Measurements from ENCODE around the gene RHBDF1. TPM values are rescaled to one million over a fixed set of nuclear protein-coding genes. Genes with fewer than 3 reads are reported as not detected.

RHBDF1 gene
- total RNA-seq, 2 donors from 2014 or later, result 55.4 to 79.5 TPM

DNA sequence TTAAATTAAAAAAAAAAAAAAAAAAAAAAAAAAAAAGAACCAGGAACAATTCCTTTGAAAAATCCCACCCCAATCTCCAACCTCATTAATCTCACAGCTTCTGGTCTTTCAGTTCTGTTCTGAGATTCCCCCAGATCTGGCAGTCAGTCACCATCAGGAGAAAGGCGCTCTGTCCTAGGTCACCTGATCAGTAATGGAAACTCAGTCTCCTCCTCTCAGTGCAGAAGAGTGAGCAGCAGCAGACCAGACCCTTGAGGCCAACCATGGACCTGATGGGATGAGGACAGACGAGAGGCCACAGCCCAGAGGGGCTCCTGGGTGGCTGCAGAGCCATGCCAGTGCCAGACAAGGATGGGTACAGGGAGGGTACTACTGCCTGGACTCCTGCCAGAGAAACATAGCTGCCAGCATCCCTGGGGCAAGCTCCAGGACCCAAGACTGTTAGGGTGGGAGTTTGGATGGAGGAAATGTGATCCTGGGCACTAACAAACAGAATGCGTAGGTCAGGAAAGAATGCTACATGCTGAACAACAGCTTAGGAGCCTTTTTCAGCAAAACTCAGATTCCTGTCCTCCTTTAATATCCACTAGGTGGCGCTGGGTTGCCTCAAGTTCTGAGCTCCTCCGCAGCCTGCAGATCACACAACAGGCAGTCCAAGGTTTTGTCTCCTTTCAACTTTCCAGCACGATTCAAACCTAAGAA is 34.3 kb upstream of the RHBDF1 start:
- Histone ChIP-seq H3K4me1 (replicated peaks) (no peaks in the 10 kb centered on the region), H3K27ac (no peak overlapping the region), H3K36me3 (peaks cover 0 to 3% of the 10 kb centered on the region in 2 donors), H3K9me3 (no peaks in the 10 kb centered on the region), H3K4me3 (no peak overlapping the region), H3K27me3 (replicated peaks; ENCODE audit: insufficient read depth) (no peaks in the 10 kb centered on the region)
- peak; percentile 61 for DNase-seq (ENCODE audit: low spot score)
- intact Hi-C loops (cut with DNase I), result loop anchor here (5.0 kb wide), 2 partner anchors 71 to 256 kb away; partner anchors contain the start of gene HBA1
- TF ChIP-seq, protein P1, sequence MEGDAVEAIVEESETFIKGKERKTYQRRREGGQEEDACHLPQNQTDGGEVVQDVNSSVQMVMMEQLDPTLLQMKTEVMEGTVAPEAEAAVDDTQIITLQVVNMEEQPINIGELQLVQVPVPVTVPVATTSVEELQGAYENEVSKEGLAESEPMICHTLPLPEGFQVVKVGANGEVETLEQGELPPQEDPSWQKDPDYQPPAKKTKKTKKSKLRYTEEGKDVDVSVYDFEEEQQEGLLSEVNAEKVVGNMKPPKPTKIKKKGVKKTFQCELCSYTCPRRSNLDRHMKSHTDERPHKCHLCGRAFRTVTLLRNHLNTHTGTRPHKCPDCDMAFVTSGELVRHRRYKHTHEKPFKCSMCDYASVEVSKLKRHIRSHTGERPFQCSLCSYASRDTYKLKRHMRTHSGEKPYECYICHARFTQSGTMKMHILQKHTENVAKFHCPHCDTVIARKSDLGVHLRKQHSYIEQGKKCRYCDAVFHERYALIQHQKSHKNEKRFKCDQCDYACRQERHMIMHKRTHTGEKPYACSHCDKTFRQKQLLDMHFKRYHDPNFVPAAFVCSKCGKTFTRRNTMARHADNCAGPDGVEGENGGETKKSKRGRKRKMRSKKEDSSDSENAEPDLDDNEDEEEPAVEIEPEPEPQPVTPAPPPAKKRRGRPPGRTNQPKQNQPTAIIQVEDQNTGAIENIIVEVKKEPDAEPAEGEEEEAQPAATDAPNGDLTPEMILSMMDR (IDR thresholded peaks at IDR 0.05), result peak; percentile 68 to 81 (median 75)
- TF ChIP-seq POLR2AphosphoS5 (IDR thresholded peaks at IDR 0.05) (peak; percentile 26), POLR2A (IDR thresholded peaks at IDR 0.05) (no peak)
- WGBS, result 31% methylated on average over 6 of the region's 6 CpGs

DNA sequence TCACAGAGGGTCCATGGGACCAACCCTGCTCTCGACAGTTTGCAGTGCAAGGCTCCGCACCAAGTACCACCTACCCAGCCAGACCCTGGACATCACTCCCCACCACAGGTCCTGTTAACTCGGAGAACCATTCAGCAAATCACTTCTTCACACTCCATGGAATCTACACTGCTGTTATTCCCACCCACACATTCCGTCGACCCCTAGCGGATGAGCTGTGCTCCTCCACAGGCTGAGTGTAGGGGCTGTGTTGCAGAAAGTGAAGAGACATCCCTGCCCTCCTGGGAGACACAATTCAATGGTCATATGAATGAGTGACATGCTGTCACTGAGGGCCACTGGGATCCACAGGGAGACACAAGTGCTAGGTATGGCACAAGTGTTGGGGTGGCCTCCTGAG is 33.1 kb upstream of the RHBDF1 start:
- no peak for DNase-seq (ENCODE audit: low spot score)
- intact Hi-C loops (cut with DNase I), result loop anchor here (5.0 kb wide), 2 partner anchors 72 to 257 kb away; partner anchors contain the start of gene HBA1
- TF ChIP-seq POLR2AphosphoS5 (IDR thresholded peaks at IDR 0.05), result no peak
- TF ChIP-seq POLR2A (IDR thresholded peaks at IDR 0.05), result no peak
- TF ChIP-seq, protein P1 (IDR thresholded peaks at IDR 0.05), result no peak
- no peaks in the 10 kb centered on the region for H3K9me3 ChIP-seq
- H3K4me1 ChIP-seq (replicated peaks), result no peaks in the 10 kb centered on the region
- no peaks in the 10 kb centered on the region for H3K27me3 ChIP-seq (replicated peaks; ENCODE audit: insufficient read depth)
- H3K4me3 ChIP-seq, result no peak overlapping the region
- H3K36me3 ChIP-seq, result peaks cover 0 to 3% of the 10 kb centered on the region in 2 donors
- 94% methylated on average over 6 of the region's 6 CpGs for WGBS
- no peak overlapping the region for H3K27ac ChIP-seq

DNA sequence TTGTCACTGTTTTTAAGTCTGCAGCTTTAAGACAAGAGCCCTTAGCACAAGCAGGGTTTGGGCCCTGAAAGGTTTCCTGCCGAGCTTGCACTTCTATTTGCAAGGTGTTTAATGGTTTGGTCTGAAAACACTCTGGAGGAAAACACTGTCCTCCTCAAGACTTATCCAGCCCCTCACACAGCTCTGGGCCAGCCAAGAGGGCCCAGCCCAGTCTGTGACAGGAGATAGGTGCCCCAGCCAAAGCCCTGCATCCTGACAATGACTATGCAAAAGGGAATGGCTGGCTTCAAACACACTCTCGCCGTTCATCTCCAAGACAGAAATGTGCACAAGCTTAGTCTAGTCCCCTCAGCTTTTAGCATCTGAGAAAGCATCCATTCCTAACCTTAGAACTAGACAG is 32.5 kb upstream of the RHBDF1 start:
- no peaks in the 10 kb centered on the region for H3K4me1 ChIP-seq (replicated peaks)
- H3K27ac ChIP-seq, result no peak overlapping the region
- TF ChIP-seq, protein P1 (IDR thresholded peaks at IDR 0.05), result no peak
- TF ChIP-seq POLR2A (IDR thresholded peaks at IDR 0.05) (no peak), POLR2AphosphoS5 (IDR thresholded peaks at IDR 0.05) (no peak)
- intact Hi-C loops (cut with DNase I), result loop anchor here (5.0 kb wide), 2 partner anchors 72 to 257 kb away; partner anchors contain the start of gene HBA1
- 70% methylated on average over 3 of the region's 3 CpGs for WGBS
- DNase-seq (ENCODE audit: low spot score), result no peak
- H3K4me3 ChIP-seq, result no peak overlapping the region
- no peaks in the 10 kb centered on the region for H3K9me3 ChIP-seq
- H3K36me3 ChIP-seq, result peaks cover 0 to 3% of the 10 kb centered on the region in 2 donors
- no peaks in the 10 kb centered on the region for H3K27me3 ChIP-seq (replicated peaks; ENCODE audit: insufficient read depth)

DNA sequence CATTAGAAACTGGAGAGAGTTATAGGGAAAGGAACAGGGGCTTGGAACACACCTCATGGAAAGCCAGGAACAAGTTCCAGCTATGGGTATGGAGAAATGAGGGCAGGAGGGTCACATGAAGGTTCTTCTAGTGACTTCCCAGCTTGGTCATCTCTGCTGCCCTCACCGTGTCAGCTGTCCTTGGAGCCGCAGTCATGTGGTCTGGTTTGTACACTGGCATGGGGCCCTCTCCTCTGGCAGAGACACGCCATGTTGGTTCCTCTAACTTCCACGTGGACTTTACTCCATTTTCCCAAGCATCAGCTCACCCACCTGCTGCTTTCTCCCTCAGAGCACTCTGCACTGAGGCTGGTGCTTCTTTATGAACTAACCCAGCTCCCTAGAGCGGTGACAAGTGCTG is 31.9 kb upstream of the RHBDF1 start:
- no peaks in the 10 kb centered on the region for H3K4me1 ChIP-seq (replicated peaks)
- WGBS, result 92% methylated on average over 5 of the region's 5 CpGs
- no peak for DNase-seq (ENCODE audit: low spot score)
- no peaks in the 10 kb centered on the region for H3K27me3 ChIP-seq (replicated peaks; ENCODE audit: insufficient read depth)
- intact Hi-C loops (cut with DNase I), result no loop called here
- no peak for TF ChIP-seq POLR2A (IDR thresholded peaks at IDR 0.05)
- TF ChIP-seq POLR2AphosphoS5 (IDR thresholded peaks at IDR 0.05), result no peak
- TF ChIP-seq, protein P1 (IDR thresholded peaks at IDR 0.05), result no peak
- no peak overlapping the region for H3K27ac ChIP-seq
- peaks cover 0 to 3% of the 10 kb centered on the region in 2 donors for H3K36me3 ChIP-seq
- H3K9me3 ChIP-seq, result no peaks in the 10 kb centered on the region
- H3K4me3 ChIP-seq, result no peak overlapping the region

All from prostate gland (tissue), 2 donors.